Ishikawa (cell line): ENCODE measurements around the gene TSPEAR.

Source experiments
- CEBPB ChIP-seq: IDR thresholded peaks from 2 replicates; pipeline ENCODE4 v1.6.1; 2012
- CREB1 ChIP-seq: IDR thresholded peaks from 2 replicates; pipeline ENCODE4 v1.6.1; 2012; ENCODE audit warnings: low read depth
- EGR1 ChIP-seq: IDR thresholded peaks from 2 replicates; pipeline ENCODE4 v1.6.1; 2012
- EP300 ChIP-seq: IDR thresholded peaks from 2 replicates; pipeline ENCODE4 v1.6.1; 2012; ENCODE audit warnings: borderline replicate concordance
- FOXM1 ChIP-seq: IDR thresholded peaks from 2 replicates; pipeline ENCODE4 v1.6.1; 2012; ENCODE audit warnings: low read depth, borderline replicate concordance
- RAD21 ChIP-seq: IDR thresholded peaks from 2 replicates; pipeline ENCODE4 v1.6.1; 2012; ENCODE audit warnings: low read depth
- TAF1 ChIP-seq: IDR thresholded peaks from 2 replicates; pipeline ENCODE4 v1.6.1; 2012; ENCODE audit warnings: low read depth, mild to moderate bottlenecking
- TCF12 ChIP-seq: IDR thresholded peaks from 2 replicates; pipeline ENCODE4 v1.6.1; 2012; ENCODE audit warnings: low read depth
- TEAD4 ChIP-seq: IDR thresholded peaks from 2 replicates; pipeline ENCODE4 v1.6.1; 2012
- USF1 ChIP-seq: IDR thresholded peaks from 2 replicates; pipeline ENCODE4 v1.6.1; 2012
- YY1 ChIP-seq: IDR thresholded peaks from 2 replicates; pipeline ENCODE4 v1.6.1; 2012; ENCODE audit warnings: low read depth
- ZBTB7A ChIP-seq: IDR thresholded peaks from 2 replicates; pipeline ENCODE4 v1.6.1; 2012; ENCODE audit warnings: low read depth
- TF ChIP-seq, protein P1 (sequence below): IDR thresholded peaks from 2 replicates; pipeline ENCODE4 v1.6.1; 2012; ENCODE audit warnings: low read depth, mild to moderate bottlenecking
- TF ChIP-seq, protein P2 (sequence below): IDR thresholded peaks from 2 replicates; pipeline ENCODE4 v1.6.1; 2012

- no peak for TF ChIP-seq RAD21
- TF ChIP-seq YY1, result no peak
- no peak for TF ChIP-seq EP300
- TF ChIP-seq USF1, result no peak
- TF ChIP-seq TEAD4, result no peak
- TF ChIP-seq, protein P1, sequence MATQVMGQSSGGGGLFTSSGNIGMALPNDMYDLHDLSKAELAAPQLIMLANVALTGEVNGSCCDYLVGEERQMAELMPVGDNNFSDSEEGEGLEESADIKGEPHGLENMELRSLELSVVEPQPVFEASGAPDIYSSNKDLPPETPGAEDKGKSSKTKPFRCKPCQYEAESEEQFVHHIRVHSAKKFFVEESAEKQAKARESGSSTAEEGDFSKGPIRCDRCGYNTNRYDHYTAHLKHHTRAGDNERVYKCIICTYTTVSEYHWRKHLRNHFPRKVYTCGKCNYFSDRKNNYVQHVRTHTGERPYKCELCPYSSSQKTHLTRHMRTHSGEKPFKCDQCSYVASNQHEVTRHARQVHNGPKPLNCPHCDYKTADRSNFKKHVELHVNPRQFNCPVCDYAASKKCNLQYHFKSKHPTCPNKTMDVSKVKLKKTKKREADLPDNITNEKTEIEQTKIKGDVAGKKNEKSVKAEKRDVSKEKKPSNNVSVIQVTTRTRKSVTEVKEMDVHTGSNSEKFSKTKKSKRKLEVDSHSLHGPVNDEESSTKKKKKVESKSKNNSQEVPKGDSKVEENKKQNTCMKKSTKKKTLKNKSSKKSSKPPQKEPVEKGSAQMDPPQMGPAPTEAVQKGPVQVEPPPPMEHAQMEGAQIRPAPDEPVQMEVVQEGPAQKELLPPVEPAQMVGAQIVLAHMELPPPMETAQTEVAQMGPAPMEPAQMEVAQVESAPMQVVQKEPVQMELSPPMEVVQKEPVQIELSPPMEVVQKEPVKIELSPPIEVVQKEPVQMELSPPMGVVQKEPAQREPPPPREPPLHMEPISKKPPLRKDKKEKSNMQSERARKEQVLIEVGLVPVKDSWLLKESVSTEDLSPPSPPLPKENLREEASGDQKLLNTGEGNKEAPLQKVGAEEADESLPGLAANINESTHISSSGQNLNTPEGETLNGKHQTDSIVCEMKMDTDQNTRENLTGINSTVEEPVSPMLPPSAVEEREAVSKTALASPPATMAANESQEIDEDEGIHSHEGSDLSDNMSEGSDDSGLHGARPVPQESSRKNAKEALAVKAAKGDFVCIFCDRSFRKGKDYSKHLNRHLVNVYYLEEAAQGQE, result no peak
- no peak for TF ChIP-seq TAF1
- TF ChIP-seq FOXM1, result no peak
- TF ChIP-seq, protein P2, sequence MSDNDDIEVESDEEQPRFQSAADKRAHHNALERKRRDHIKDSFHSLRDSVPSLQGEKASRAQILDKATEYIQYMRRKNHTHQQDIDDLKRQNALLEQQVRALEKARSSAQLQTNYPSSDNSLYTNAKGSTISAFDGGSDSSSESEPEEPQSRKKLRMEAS, result no peak
- no peak for TF ChIP-seq EGR1
- TF ChIP-seq CEBPB, result no peak
- TF ChIP-seq ZBTB7A, result no peak
- no peak for TF ChIP-seq TCF12
- no peak for TF ChIP-seq CREB1
These were observed 17.3 kb upstream of the TSPEAR start for GRCh38 chr21:44728716-44729115.
